ENCODE measurements around the gene SPTBN4.

DNA sequence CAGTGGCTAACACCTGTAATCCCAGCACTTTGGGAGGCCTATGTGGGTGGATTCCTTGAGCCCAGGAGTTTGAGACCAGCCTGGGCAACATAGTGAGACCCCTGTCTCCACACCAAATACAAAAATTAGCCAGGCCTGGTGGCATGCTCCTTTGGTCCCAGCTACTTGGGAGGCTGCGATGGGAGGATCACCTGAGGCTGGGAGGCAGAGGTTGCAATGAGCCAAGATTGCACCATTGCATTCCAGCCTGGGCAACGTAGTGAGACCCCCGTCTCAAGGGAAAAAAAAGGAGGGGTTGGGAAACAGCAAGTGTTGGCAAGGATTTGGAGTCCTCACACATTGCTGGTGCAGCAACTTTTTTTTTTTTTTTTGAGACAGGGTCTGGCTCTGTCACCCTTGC, 19.2 kb downstream of the SPTBN4 start:
- TF ChIP-seq SPI1 (IDR thresholded peaks at IDR 0.05; ENCODE audit: borderline replicate concordance, low read depth): no peak
- no peak for TF ChIP-seq POLR2AphosphoS5 (IDR thresholded peaks at IDR 0.05; ENCODE audit: low read depth)
- TF ChIP-seq, protein P1, sequence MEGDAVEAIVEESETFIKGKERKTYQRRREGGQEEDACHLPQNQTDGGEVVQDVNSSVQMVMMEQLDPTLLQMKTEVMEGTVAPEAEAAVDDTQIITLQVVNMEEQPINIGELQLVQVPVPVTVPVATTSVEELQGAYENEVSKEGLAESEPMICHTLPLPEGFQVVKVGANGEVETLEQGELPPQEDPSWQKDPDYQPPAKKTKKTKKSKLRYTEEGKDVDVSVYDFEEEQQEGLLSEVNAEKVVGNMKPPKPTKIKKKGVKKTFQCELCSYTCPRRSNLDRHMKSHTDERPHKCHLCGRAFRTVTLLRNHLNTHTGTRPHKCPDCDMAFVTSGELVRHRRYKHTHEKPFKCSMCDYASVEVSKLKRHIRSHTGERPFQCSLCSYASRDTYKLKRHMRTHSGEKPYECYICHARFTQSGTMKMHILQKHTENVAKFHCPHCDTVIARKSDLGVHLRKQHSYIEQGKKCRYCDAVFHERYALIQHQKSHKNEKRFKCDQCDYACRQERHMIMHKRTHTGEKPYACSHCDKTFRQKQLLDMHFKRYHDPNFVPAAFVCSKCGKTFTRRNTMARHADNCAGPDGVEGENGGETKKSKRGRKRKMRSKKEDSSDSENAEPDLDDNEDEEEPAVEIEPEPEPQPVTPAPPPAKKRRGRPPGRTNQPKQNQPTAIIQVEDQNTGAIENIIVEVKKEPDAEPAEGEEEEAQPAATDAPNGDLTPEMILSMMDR (IDR thresholded peaks at IDR 0.05; ENCODE audit: insufficient read depth, low read length): no peak
- TF ChIP-seq, protein P2, sequence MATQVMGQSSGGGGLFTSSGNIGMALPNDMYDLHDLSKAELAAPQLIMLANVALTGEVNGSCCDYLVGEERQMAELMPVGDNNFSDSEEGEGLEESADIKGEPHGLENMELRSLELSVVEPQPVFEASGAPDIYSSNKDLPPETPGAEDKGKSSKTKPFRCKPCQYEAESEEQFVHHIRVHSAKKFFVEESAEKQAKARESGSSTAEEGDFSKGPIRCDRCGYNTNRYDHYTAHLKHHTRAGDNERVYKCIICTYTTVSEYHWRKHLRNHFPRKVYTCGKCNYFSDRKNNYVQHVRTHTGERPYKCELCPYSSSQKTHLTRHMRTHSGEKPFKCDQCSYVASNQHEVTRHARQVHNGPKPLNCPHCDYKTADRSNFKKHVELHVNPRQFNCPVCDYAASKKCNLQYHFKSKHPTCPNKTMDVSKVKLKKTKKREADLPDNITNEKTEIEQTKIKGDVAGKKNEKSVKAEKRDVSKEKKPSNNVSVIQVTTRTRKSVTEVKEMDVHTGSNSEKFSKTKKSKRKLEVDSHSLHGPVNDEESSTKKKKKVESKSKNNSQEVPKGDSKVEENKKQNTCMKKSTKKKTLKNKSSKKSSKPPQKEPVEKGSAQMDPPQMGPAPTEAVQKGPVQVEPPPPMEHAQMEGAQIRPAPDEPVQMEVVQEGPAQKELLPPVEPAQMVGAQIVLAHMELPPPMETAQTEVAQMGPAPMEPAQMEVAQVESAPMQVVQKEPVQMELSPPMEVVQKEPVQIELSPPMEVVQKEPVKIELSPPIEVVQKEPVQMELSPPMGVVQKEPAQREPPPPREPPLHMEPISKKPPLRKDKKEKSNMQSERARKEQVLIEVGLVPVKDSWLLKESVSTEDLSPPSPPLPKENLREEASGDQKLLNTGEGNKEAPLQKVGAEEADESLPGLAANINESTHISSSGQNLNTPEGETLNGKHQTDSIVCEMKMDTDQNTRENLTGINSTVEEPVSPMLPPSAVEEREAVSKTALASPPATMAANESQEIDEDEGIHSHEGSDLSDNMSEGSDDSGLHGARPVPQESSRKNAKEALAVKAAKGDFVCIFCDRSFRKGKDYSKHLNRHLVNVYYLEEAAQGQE (IDR thresholded peaks at IDR 0.05; ENCODE audit: insufficient replicate concordance, low read depth): no peak
